HK-2 (cell line): ENCODE measurements around the gene TAPBPL.
"Not testable (repeated sequence)": the region's sequence is repeated elsewhere in the genome, so short reads cannot be mapped to it uniquely, and the experiment has no call there.

ENCODE experiments used
- DNase-seq: peaks from one replicate; pipeline ENCODE4 v3.0.0-alpha.2; 2018; ENCODE audit not compliant: unreplicated experiment

Gene TAPBPL

GRCh38 chr12:6451348-6452244 is at the start of gene TAPBPL:
TAPBPL (plus strand) TSS chr12:6452042; CDS start chr12:6452249, 207 bp downstream.
- DNase-seq: peak; percentile 82

GRCh38 chr12:6404390-6404789 is 47.5 kb upstream of the TAPBPL start:
- no peak for DNase-seq

GRCh38 chr12:6405963-6406362 is 45.9 kb upstream of the TAPBPL start:
- no peak for DNase-seq

- no peak for DNase-seq
Measured at GRCh38 chr12:6407236-6407954, 44.4 kb upstream of the TAPBPL start.

- no peak for DNase-seq
Measured at GRCh38 chr12:6416596-6416995, 35.2 kb upstream of the TAPBPL start.

- DNase-seq: no peak
Measured at GRCh38 chr12:6418796-6419195, 33.0 kb upstream of the TAPBPL start.

GRCh38 chr12:6420364-6420763 is 31.5 kb upstream of the TAPBPL start:
- DNase-seq: no peak

GRCh38 chr12:6423267-6424007 is 28.4 kb upstream of the TAPBPL start:
- DNase-seq: peak; percentile 74

- DNase-seq: no peak
Measured at GRCh38 chr12:6424008-6424347, 27.9 kb upstream of the TAPBPL start.

- DNase-seq: no peak
Measured at GRCh38 chr12:6424866-6425265, 27.0 kb upstream of the TAPBPL start.

GRCh38 chr12:6425590-6426531 is 26.0 kb upstream of the TAPBPL start:
- no peak for DNase-seq

- DNase-seq: no peak
Measured at GRCh38 chr12:6426882-6427671, 24.8 kb upstream of the TAPBPL start.

GRCh38 chr12:6427796-6428195 is 24.0 kb upstream of the TAPBPL start:
- not testable (repeated sequence) for DNase-seq

- no peak for DNase-seq
Measured at GRCh38 chr12:6428326-6428725, 23.5 kb upstream of the TAPBPL start.

GRCh38 chr12:6430124-6430989 is 21.5 kb upstream of the TAPBPL start:
- peak; percentile 41 for DNase-seq

GRCh38 chr12:6432991-6433390 is 18.9 kb upstream of the TAPBPL start:
- DNase-seq: no peak

- DNase-seq: no peak
Measured at GRCh38 chr12:6434205-6435140, 17.4 kb upstream of the TAPBPL start.

- no peak for DNase-seq
Measured at GRCh38 chr12:6435961-6436715, 15.7 kb upstream of the TAPBPL start.
